T1000 (cell line): ENCODE results near the gene ADCYAP1R1.
"Not testable (repeated sequence)": the region's sequence is repeated elsewhere in the genome, so short reads cannot be mapped to it uniquely, and the experiment has no call there.

ENCODE experiments used
- DNase-seq: peaks from one replicate; lab custom pipeline; 2025; ENCODE audit warnings: mixed read lengths; lab: John Stamatoyannopoulos, UW

The ADCYAP1R1 gene

DNA sequence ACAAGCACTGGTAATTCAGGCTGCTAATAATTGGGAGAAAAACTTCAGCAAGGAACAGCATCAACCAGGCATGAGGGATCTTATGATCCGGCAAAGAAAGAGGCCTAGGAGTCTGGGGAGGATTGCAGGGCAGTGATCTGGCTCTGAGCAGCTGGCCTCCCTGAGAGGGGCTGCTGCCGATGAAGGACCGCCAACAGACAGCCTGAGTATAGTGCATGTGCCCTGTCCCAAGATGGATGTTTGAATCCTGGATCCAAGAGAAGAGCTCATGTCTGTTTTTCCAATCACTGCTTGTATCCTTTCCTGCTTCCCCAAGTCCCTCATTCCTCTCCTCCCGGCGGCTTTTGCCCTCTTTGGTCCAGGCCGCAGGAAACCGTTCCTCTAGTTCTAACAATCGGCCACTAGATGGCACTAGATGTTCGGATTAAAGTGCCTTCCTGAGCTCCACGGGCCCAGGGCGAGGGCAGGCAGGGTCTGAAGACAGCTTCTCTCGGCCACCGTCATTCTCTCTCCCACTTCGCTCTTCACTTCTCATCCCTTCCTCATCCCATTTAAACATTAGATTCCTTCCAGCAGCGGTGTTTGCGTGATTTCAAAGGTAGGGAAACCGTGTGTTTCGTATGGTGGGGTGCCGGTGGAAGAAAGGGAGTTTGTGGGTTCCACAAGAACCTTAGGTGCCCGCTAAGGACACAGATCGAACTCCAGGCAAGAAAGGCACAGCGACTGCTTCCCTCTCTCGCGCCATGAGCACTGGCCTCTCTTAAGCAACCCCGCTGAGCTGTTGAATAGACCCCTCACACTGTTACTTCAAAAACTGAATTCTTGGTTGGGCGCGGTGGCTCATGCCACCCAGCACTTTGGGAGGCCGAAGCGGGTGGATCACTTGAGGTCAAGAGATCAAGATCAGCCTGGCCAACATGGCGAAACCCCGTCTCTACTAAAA lies 82.4 kb downstream of the ADCYAP1R1 start:
- peak; percentile 23 for DNase-seq

DNA sequence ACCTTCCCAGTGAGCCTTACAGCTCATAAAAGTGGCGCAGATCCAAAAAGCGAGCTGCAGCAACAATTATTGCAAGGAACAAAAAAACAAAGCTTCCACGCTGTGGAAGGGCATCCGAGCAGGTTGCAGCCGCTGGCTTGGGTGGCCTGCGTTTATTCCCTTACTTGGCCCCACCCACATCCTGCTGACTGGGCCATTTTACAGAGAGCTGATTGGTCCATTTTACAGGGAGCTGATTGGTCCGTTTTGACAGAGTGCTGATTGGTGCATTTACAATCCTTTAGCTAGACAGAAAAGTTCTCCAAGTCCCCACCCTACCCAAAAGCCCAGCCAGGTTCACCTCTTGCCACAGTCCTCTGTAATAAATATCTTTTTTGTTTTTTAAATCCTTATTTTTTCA lies 85.1 kb downstream of the ADCYAP1R1 start:
- DNase-seq: no peak

DNA sequence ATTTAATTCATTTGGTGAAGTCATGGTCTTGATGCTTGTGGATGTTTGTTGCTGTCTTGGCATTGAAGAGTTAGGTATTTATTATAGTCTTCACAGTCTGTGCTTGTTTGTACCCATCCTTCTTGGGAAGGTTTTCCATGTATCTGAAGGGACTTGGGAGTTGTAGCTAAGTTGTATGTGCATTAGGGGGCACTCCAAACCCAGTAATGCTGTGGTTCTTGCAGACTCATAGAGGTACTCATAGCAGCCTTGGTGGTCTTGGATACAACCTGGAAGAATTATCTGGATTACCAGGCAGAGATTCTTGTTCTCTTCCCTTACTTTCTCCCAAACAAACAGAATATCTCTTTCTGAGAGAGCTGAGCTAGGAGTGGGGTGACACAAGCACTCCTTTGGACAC lies 93.2 kb downstream of the ADCYAP1R1 start:
- no peak for DNase-seq

DNA sequence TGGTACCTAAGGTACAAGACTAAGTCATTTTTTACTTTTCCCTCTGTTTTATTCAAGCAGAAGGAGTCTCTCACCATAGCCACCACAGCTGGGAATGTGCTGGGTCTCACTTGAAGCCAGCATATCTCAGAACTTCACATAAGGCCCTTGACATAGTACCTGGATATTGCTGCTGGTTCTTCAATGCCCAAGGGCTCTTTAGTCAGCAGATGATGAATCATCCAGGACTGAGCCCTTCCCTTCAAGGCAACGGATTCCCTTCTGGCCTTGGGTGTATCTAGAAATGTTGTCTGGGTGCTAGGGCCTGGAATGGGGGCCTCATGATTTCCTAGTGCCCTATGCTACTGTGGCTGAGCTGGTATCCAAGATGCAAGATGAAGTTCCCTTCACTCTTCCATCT lies 93.9 kb downstream of the ADCYAP1R1 start:
- no peak for DNase-seq

DNA sequence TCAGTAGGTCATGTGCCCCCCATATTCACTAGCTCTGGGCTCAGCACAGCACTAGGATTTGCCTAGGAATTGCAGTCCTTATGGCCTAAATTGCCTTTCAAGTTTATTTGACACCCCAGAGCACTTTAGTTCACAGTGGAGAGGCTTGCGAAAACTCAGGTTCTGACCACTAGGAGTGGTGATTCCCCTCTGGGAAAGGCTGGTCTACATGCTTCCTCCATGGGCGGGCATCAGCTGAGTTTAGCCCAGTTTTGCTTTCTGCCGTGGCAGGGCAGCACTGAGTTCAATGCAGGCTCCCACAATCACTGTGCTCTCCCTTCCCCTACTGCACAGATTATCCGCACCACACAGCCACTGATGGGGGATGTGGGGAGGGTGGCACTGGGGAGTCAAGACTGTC lies 94.4 kb downstream of the ADCYAP1R1 start:
- no peak for DNase-seq

DNA sequence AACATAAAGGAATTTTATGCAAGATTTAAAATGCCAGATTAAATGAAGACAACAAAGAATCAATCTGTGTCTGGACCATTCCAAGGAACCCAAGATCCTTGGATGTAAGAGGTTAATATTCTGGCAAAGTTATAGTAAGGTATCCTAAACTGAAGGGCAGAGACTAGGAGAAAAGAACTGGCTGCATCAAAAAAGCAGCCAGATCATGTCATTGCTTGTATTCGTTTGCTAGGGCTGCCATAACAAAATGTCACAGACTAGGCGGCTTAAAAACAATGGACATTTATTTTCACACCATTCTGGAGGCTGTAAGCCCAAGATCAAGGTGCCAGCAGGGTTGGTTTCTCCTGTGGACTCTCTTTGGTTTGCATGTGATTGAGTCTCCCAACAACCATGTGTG lies 99.7 kb downstream of the ADCYAP1R1 start:
- DNase-seq: no peak

DNA sequence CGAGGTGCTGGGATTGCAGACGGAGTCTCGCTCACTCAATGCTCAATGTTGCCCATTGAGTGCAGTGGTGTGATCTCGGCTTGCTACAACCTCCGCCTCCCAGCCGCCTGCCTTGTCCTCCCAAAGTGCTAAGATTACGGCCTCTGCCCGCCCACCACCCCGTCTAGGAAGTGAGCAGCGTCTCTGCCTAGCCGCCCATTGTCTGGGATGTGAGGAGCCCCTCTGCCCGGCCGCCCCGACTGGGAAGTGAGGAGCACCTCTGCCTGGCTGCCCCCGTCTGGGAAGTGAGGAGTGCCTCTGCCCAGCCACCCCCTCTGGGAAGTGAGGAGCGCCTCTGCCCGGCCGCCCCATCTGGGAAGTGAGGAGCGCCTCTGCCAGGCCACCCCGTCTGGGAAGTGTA lies 101.2 kb downstream of the ADCYAP1R1 start:
- DNase-seq: not testable (repeated sequence)

DNA sequence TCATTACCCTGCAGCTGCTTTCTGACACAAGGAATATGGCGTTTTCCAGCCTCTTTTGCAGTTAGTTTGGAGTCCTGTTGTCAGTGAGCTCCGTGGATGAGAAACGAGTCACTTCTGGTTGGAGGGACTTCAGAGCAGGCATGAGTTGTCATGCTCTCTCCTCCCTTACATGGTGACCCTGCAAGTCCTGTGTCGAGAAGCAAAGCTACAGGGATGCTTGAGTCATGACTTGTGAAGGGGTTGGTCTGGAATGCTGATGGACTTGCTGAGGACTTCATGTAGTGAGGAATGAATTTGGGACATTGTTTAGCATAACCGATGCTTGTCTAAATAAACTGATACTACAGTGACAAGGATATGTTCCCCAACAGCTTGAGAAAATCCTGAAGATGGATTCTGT lies 108.8 kb downstream of the ADCYAP1R1 start:
- no peak for DNase-seq
